HG02870 (cell line): ENCODE data around the gene COL13A1.

Experiments
- ATAC-seq: cut with Tn5 transposase; IDR thresholded peaks from one replicate; pipeline ENCODE4 v1.9.1; 2021; ENCODE audit warnings: mild to moderate bottlenecking, moderate library complexity; ENCODE audit not compliant: unreplicated experiment

The COL13A1 gene

DNA sequence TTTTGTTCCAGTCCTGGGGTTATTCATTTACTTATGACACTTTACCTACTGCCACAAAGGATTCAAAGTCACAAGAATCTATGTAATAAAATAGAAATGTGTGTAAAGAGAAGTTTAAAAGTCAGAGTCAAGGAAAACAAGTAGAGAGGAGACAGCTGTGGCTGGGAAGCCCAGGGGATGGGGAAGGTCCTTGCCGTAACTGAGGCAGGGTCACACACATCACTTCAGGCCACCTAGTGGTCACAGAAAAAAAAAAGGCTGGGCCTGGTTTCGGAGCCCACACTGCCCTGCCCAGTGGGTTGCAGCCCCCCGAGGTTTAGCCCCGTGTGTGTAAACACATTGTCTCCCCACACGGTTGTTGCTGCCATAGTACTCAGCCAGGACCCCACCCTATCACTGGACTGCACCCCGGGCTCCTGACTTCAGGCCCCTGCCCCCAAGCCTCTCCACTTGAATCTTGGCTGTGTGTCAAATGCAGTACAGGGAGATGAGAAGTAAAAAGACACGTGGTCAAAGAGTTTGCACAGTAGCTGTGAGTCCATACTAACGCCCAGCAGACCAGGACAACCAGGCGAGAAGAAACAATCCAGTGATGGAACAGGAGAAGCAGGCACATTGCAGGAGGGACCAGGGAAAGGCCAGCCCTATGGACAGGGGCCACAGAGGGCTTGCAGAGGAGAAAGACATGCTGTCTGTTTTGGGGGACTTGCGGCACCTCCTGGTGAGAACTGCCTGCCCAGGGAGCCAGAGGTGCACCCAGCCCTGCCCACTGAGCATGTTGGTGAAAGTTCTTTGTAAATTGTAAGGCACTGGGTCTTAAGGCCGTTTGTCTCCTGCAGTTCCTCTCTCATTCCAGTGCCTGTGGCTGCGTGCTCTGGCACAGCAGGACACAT is 159.5 kb downstream of the COL13A1 start:
- ATAC-seq: no peak

DNA sequence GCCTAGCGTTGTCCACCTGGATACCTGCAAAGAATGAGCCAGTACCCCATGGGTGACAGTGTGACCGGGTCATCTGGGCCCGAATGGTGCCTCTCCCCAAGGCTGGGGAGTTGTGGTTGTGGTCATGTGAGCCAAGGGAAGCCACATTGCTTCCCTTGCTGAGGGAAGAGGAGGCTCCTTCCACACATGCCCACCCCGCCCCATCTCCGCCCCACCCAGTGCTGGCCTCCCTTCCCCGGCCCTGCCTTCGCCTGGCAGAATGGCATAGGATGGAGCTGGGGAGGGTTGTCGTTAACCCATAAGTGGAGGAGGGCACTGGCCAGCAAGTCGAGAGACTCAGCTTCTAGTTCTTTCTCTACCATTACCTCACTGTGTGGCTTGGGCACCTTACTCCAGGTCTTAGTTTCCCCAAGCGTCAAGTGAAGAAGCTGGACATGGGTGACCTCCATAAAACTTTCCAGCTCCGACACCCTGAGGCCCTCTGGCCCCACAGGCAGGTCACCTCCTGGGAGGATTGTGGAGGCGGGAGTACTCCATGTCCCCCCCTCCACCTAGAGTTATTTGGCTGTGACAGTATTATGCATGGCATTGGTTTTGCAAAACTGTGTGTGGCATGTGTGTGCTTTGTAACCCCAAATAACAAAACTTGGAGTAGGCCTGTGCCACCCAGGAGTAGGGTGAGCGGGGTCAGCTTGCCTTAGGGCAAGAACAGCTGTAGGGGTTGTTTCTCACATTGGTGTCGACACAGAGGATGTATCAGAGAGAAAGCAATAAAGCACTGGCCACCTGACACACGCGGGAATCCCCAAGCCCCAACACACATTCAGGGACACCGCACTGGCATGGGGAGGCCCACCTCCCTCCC is 160.4 kb downstream of the COL13A1 start:
- ATAC-seq: no peak

DNA sequence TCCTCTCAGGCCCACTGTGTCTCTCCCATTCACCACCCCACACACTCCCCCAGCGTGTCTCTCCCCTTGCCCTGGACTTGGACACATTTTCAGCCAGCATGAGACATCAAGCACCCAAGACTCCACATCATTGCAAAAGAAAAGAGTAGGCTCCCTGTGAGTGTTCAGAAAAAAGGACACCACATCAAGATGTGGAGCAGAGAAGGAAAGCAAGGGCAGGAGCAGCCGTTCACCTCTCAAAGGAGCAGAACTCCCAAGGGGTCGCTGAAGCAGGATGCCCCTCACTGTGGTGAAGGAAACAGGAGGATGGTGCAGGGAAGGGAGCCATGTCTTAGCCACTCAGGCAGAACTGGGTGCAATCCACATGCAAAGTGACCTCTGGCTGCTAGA is 161.0 kb downstream of the COL13A1 start:
- ATAC-seq: no peak

DNA sequence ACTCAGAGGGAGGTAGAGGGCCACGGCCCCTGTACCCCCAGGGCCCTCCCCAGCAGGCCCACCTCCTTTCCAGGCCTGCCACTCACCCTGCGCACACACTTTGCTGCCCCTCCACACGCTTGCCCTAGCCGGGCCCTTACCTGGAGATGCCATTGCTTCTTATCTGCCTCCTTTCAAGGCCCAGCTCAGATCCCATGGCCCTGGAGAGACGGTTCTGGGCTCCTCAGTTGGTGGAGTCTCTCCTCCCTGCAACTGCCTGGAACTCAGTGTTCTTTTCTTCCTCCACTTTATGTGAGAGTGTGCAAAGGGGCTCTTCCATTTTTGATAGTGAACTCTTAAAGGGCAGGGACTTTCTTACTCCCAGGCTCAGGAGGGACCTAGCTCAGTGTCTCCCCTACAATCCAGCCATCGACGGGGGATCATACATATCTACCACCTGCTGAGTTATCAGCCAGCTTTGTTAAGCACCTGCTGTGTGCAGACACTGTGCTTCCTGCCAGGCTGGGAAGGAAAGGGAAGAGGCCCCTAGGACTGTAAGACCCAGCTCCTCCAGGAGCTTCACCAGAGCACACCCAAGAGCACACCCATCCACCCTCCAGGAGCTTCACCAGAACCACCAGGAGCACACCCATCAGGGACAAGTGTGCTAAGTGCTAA is 161.6 kb downstream of the COL13A1 start:
- no peak for ATAC-seq

DNA sequence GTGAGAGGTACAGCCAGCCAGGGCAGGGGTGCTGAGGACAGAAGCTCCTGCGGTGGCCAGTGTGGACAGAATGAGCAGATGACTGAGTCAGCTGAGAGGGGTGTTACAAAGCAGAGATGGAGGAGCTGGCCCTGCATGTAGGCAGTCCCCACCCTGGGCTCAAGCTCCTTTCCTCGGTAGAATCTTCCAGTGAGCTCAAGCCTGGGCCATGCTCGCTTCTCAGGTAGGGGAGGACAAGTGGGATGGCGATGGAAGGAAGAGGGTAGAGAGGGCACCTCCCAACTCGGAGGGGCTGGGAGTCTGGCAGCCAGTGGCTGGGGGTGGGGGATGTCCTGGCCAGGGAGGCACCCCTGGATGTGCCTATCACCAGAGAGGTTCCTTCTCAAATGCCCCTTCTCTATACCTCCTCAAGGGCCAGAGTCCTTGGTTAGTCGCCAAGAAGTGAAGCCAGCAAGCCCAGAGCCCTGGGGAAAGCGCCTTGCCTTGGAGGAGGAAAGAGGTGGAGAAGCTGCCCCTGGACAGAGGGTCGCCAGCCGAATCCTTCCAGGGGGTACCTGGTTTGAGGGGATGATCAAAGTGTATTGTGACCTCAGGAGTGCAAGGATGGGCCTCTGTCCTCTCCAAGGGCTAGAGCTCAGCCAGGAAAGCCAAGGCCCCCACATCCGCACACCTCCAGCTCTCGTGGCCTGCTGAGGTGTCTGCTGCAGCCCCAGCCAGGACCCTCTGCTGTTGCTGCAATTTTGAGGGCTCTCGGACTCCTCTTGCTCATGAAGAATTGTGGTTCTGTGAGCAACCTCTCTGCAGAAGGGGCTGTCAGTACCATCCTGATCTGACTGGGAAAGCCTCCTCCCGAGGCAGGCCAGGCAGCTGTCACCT is 162.4 kb downstream of the COL13A1 start:
- no peak for ATAC-seq

DNA sequence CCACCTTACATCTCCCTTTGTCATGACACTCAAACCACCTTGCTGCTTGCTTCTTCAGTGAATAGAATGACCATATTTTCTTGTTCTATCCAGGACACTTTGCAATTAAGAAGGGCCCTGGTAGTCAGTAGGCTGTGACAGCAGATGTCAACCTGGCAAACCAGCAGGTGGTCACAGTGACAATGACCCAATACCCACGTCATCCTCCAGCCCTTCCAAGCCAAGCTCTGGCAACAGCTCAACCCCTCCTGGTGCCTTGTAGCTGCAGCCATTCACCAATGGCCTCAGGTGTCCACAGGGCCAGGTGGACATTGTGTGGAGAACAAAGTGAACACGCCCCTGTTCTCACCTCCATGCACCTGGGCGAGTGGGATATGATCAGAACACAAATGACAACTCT is 163.4 kb downstream of the COL13A1 start:
- no peak for ATAC-seq

DNA sequence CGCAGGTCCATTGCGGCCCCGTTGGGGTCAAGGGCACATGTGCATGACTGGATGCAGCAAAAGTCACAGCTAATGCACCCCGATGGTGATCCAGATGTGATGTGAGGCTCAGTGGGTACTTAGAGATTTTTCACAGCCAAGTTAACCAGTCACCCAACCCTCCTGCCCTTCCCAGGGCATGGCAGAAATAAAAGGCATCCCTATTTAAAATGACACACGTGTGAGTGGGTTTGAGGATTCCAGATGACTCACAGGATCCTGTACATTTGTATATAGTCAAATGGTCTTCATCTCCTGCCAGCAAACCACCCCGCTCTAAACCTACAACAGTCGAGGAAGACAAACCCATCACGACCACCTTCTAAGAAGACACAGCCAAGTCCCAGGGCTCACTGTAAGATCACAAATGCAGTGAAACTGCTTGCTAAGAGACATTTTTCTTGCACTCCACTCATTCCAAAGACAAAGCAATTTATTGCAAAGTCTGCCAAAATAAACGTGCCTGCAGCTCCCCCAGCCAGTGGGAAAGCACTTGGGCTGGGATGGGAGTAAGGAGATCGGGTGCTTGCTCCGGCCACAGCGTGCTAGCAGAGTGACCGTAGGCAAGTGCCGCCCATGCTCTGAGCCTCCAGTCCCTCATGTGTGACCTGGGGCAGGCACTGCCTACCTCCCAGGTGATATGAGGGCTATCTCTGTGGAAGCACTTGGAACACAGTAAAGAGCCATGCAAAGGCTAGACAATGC is 164.4 kb downstream of the COL13A1 start:
- no peak for ATAC-seq

DNA sequence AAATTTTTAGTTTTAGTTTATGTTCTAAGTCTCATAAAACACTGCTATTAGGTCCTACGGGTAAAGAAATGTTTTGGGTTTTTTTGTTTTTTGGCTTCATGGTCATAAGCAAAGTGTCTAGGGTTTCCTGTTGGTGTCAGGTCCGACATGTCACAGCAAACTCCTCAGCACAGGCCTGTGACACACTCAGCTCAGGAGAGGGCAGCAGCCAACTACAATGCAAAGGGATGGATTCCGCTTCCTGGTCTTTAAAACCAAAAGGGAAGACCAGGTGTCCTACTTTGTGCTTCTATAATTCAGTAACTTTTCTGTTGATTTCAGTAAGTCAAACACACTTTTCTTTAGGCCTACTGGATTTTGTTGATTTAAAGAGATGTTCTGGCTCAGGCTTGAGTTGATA is 167.1 kb downstream of the COL13A1 start:
- ATAC-seq: no peak

DNA sequence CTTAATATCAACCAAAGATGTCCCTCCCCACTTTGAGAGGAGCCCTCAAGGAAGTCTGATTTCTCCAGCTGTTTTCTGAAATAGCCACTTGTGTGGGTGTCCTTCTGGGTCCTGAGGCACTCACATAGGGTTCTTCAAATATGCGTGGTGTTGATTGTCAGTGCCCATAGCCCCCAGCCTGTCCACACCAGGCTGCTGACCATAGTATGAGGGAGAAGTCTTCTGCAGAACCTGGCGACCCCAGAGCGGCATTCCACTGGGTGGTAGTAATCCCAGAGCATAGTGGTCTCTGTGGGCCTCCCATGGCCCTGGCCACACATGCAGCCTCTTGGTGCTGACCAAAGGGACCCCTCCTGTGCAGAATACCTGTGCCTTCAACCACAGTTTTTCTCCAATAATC is 168.3 kb downstream of the COL13A1 start:
- no peak for ATAC-seq

DNA sequence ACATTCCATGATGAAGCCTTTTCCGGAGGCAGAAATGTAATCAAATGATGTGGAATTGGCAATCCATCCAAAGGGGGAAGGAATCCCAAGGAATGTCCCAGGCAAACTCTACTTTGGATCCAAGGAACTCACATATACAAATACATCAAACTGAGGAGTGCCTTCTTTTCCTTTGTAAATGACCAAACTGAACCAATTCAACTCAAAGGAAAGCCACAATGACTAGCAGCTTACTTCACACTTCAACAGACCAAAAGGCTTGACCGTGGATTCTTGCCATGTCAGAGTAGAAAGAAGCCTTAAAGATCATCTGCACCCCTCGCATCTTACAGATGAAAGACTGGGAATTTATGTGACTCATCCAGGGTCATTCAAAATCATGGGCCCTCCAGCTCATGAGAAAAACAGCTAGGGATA is 171.3 kb downstream of the COL13A1 start:
- no peak for ATAC-seq

DNA sequence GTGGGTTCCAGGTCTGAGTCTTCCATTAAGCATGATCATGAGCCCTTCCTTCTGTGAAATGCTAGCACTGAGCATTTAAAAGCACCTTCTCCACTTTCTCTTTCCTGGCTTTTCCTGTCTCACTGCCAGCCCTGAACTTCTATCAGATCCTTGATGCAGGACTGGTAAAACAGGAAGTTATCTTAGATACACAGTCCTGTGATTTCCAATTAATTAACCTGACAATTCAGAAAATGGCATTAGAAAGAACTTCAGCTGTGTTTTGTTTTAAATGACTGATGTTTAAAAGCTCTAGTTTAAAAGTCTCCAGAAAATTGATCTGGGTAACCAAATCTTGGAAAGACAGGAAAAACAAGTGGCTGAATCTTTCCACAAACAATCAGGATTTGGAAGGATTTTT is 172.0 kb downstream of the COL13A1 start:
- ATAC-seq: no peak

DNA sequence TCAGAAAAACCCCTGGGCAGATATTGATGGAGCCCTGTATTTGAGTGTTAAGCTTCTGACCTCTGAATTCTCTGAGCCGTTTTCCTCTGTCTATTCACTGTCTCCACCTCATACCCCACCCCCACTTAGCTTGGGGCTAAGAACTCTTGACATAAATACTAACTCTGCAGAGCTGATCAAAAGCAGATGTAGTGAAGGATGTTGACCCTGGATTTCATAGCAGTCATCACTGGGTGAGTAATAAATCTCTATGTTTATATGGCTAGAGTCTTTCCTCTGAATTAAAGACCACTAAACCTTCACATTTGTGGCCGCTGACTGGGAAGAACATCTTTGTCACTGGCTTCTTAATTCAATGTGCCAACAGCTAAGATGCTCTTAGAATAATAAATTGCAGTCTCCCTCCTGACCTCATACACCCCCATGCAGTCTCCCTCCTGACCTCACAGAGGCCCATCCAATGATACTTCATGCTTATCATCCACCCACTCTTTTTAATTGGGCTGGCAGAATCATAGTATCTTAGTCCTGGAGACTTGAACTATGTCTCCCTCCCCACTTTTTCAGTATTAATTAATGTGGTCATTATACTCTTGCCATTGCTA is 172.9 kb downstream of the COL13A1 start:
- no peak for ATAC-seq

DNA sequence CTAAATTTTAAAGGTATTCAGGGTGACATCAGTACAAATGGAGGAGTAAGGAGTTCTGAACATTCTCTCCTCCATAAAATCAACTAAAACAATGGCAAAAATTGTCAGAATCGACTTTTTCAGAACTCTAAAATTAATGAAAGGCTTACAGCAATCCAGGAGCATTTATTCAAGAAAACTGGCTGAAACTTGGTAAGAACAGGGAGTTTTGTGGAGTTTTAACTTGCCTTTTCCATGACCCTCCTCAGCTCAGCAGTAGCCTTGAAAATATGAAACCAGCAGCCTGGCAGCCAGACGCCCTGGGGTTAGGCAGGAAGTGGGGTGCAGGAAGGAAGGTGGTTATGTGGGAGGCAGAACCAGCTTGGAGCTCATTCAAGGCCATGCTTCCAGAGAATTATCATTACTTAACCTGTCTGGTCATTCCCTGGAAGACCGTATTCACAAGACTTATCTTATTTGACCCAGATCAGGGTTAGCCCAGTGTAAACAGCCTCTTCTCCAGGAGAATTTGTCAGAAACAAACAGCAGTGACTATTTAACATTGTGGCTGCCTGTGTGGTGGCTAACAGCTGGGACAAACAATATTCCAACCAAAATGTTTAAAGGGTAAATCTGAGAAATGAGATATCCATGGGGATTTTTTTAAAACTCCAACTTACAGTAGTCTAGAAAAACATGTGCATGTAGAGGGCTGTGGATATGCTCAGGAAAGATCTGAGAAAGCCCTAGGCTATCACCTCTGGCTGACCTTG is 175.3 kb downstream of the COL13A1 start:
- ATAC-seq: no peak

DNA sequence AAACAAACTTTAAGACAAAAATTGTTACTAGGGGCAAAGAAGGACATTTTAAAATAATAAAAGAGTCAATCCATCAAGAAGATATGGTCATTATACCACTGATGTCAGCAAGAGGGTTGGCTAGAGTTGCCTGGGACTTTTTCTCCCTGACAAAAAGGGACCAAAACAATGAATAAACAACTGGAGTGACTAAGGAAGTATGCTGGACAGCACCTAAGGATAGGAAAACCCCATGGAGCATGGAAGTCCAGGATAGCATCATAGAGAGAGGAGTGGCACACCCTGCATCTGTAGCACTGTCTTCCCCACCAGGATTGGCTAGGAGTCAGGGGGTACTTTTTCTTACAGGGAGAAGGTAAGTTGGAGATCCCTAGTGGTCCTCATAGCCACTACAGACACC is 177.5 kb downstream of the COL13A1 start:
- ATAC-seq: no peak

DNA sequence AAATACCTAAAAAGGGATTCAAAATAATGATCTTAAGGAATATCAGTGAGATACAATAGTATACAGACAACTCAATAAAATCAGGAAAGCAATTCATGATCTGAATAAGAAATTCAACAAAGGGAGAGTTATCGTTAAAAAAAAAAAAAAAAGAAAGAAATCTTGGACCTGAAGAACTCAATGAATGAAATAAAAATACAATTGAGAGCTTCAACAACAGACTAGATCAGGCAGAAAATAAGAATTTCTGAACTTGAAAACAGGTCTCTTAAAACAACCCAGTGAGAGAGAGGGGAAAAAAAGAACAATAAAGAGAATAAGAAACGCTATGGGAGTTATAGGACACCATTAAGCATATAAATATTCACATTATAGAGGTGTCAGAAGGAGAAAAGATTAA is 179.0 kb downstream of the COL13A1 start:
- no peak for ATAC-seq

DNA sequence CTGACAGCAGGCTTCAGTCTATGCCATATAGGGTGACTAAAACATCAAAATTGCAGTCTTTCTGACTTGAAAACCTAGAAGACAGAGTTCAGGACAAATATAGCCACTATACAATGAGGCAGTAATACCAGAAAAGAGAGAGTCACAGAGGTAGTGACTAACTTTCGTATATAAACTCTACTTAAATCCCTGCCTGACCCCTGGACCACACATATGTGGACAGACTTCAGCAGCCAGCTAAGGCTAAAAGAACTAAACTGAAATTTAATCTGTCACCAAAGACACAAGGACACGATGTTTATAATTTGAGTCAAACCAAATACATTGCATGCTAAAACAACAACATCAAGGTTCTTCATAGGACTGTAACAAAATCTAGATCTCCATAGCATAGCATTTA is 186.4 kb downstream of the COL13A1 start:
- ATAC-seq: no peak

DNA sequence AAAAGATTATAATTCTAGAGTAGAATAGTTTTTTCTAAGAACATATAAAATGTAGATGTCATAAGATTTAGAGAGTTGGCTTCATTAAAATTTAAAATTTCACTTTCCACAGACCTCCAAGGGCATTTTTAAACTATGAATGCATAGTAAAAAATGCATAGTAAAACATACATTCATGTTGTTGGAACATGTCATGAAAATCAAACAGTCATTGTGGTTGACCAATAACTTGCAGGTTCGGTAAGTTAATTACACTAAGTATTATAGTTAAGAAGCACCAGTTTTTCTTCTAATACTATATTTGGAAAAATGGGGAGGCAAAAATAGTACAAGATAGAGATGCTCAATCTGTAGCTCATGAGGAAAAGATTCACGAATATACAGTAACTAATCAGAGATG is 189.4 kb downstream of the COL13A1 start:
- no peak for ATAC-seq

DNA sequence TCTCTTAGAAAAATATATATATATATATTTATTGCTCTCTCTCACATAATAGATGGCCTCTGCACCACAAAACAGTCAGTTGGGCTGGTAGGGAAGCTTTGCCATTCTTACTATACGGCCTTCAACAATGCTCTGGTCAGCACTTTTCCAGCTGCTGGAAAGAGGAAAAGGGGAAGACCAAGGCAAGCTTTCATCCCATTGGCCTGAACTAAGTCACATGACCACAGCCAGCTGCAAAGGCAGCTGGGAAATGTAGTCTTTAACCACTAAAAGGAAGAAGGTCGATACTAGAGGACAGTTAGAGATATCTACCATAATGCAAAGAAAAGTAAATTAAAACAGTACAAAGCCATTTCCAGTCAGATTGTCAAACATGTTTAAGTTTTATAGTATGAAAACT is 192.6 kb downstream of the COL13A1 start:
- ATAC-seq: no peak

DNA sequence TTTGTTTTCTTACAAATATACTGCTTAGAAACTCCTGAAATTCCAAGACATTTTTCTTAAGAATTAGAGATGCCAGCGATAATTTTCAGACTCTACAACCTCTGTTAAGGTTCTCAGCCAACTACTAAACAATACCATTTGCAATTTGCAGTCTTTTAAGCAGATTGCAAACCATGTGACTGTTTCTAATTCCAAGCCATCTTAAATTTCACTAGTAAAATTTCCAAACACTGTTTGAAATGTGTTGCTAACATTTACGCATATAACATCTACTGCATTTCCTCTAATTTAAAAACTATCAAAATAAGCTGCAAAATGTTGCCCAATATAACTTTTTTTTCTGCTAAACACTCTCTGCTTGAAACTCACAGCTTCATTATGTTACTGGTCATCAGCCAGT is 194.9 kb downstream of the COL13A1 start:
- no peak for ATAC-seq
